Measurements from ENCODE around the gene CEP112.
"Not testable (repeated sequence)": the region's sequence is repeated elsewhere in the genome, so short reads cannot be mapped to it uniquely, and the experiment has no call there.

DNA sequence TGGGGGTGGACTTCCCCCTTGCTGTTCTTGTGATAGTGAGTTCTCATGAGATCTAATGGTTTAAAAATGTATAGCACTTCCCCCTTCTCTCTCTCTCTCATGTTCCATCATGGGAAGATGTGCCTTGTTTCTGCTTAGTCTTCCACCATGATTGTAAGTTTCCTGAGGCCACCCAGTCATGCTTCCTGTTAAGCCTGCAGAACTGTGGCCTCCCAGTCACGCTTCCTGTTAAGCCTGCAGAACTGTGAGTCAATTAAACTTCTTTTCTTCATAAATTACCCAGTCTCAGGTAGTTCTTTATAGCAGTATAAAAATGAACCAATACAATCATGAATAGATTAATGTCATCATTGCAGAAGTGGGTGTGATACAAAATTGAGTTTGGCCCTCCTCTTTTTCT is 383.4 kb downstream of the CEP112 start:
- TF ChIP-seq POLR2A (IDR thresholded peaks at IDR 0.05); POLR2AphosphoS5 (IDR thresholded peaks at IDR 0.05); EP300 (IDR thresholded peaks at IDR 0.05; ENCODE audit: low read depth): not testable (repeated sequence)
- TF ChIP-seq, protein P1, sequence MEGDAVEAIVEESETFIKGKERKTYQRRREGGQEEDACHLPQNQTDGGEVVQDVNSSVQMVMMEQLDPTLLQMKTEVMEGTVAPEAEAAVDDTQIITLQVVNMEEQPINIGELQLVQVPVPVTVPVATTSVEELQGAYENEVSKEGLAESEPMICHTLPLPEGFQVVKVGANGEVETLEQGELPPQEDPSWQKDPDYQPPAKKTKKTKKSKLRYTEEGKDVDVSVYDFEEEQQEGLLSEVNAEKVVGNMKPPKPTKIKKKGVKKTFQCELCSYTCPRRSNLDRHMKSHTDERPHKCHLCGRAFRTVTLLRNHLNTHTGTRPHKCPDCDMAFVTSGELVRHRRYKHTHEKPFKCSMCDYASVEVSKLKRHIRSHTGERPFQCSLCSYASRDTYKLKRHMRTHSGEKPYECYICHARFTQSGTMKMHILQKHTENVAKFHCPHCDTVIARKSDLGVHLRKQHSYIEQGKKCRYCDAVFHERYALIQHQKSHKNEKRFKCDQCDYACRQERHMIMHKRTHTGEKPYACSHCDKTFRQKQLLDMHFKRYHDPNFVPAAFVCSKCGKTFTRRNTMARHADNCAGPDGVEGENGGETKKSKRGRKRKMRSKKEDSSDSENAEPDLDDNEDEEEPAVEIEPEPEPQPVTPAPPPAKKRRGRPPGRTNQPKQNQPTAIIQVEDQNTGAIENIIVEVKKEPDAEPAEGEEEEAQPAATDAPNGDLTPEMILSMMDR (IDR thresholded peaks at IDR 0.05), result not testable (repeated sequence)
